VCaP (cell line): Measurements from ENCODE around the gene CPXM2.
A peak's percentile ranks its signal among the peaks of the same experiment; 100 is the strongest.

ENCODE experiments used
- H3K27ac ChIP-seq: fragments of 450-650 bp; 2 replicates; pipeline ENCODE4 v1.5.1; 2017
- TF ChIP-seq, protein P1 (sequence below): fragments of 450-650 bp; conservative IDR thresholded peaks from 2 replicates; pipeline ENCODE4 v1.5.1; 2017; ENCODE audit warnings: mild to moderate bottlenecking, moderate library complexity

The CPXM2 gene

GRCh38 chr10:123747426-123747825 lies 144.2 kb downstream of the CPXM2 start:
- no peak overlapping the region for H3K27ac ChIP-seq
- TF ChIP-seq, protein P1, sequence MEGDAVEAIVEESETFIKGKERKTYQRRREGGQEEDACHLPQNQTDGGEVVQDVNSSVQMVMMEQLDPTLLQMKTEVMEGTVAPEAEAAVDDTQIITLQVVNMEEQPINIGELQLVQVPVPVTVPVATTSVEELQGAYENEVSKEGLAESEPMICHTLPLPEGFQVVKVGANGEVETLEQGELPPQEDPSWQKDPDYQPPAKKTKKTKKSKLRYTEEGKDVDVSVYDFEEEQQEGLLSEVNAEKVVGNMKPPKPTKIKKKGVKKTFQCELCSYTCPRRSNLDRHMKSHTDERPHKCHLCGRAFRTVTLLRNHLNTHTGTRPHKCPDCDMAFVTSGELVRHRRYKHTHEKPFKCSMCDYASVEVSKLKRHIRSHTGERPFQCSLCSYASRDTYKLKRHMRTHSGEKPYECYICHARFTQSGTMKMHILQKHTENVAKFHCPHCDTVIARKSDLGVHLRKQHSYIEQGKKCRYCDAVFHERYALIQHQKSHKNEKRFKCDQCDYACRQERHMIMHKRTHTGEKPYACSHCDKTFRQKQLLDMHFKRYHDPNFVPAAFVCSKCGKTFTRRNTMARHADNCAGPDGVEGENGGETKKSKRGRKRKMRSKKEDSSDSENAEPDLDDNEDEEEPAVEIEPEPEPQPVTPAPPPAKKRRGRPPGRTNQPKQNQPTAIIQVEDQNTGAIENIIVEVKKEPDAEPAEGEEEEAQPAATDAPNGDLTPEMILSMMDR: no peak

GRCh38 chr10:123746942-123747341 lies 144.7 kb downstream of the CPXM2 start:
- no peak overlapping the region for H3K27ac ChIP-seq
- TF ChIP-seq, protein P1: no peak

- H3K27ac ChIP-seq: no peak overlapping the region
- TF ChIP-seq, protein P1: no peak
These were observed 145.1 kb downstream of the CPXM2 start for GRCh38 chr10:123746520-123746919.

- TF ChIP-seq, protein P1: no peak
- H3K27ac ChIP-seq: no peak overlapping the region
These were observed 145.5 kb downstream of the CPXM2 start for GRCh38 chr10:123746061-123746460.

GRCh38 chr10:123744224-123744536 lies 147.4 kb downstream of the CPXM2 start:
- TF ChIP-seq, protein P1: no peak
- H3K27ac ChIP-seq: peak overlapping the region; percentile 13; the same call in 1 of the 2 replicates

GRCh38 chr10:123743441-123744223 lies 148.0 kb downstream of the CPXM2 start:
- TF ChIP-seq, protein P1: no peak
- peak overlapping the region; percentile 13; the same call in 1 of the 2 replicates for H3K27ac ChIP-seq

- TF ChIP-seq, protein P1: no peak
- no peak overlapping the region for H3K27ac ChIP-seq
These were observed 148.7 kb downstream of the CPXM2 start for GRCh38 chr10:123742751-123743440.
